DMS114 treated with DMSO at 0.1 percent for 48 hours (cell line): ENCODE data around the gene SHC1.

Source experiments
- DNase-seq: peaks from one replicate; lab custom pipeline; 2025; ENCODE audit not compliant: unreplicated experiment; lab: John Stamatoyannopoulos, UW

SHC1 gene

GRCh38 chr1:154970631-154971340 lies at the start of gene SHC1:
TSS of gene SHC1 (minus strand) at chr1:154970747. CDS start at chr1:154970526, 221 bp downstream.
- peak; percentile 37 for DNase-seq

GRCh38 chr1:155019377-155020245 lies 49.1 kb upstream of the SHC1 start:
- no peak for DNase-seq

GRCh38 chr1:155018617-155019348 lies 48.2 kb upstream of the SHC1 start:
- DNase-seq: no peak

GRCh38 chr1:155017946-155018316 lies 47.4 kb upstream of the SHC1 start:
- no peak for DNase-seq

GRCh38 chr1:155017041-155017945 lies 46.7 kb upstream of the SHC1 start:
- DNase-seq: peak; percentile 63

GRCh38 chr1:155016231-155016831 lies 45.8 kb upstream of the SHC1 start:
- DNase-seq: no peak

- no peak for DNase-seq
These were observed 45.1 kb upstream of the SHC1 start for GRCh38 chr1:155015527-155016230.

GRCh38 chr1:155014709-155015508 lies 44.4 kb upstream of the SHC1 start:
- no peak for DNase-seq

- DNase-seq: no peak
These were observed 43.1 kb upstream of the SHC1 start for GRCh38 chr1:155013632-155014031.

GRCh38 chr1:155012776-155013602 lies 42.4 kb upstream of the SHC1 start:
- DNase-seq: no peak

GRCh38 chr1:155012026-155012546 lies 41.5 kb upstream of the SHC1 start:
- no peak for DNase-seq

- DNase-seq: no peak
These were observed 41.0 kb upstream of the SHC1 start for GRCh38 chr1:155011437-155012025.

- no peak for DNase-seq
These were observed 40.5 kb upstream of the SHC1 start for GRCh38 chr1:155011004-155011416.

GRCh38 chr1:155010211-155010918 lies 39.8 kb upstream of the SHC1 start:
- DNase-seq: no peak

GRCh38 chr1:155009742-155010141 lies 39.2 kb upstream of the SHC1 start:
- DNase-seq: no peak

- no peak for DNase-seq
These were observed 38.7 kb upstream of the SHC1 start for GRCh38 chr1:155009221-155009711.
